ENCODE data around the gene CASQ1.

The CASQ1 gene

DNA sequence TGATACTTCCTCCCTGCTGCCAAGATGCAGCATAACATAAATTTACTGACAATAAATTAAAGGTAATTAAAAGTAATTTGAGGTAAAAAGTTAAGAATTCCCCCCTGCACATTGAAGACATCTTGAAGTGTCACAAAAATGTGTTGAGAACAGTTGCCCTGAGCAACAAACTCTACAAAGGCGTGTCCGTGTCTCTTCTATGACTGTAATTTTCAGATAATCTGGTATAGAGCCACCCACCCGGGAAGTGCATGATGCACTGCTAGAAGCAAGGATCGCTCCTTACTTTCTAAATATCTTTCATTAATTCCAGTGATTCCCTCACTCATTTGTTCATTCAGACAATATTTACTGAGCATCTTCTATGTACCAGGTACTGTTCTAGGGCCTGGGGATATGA is 11.0 kb upstream of the CASQ1 start:
- no peak overlapping the region for H3K27ac ChIP-seq (ENCODE audit: extremely low read depth, low read depth, low read length)
- CTCF ChIA-PET = interaction anchor here (0.6 to 2.4 kb wide), 5 partner anchors 14 to 399 kb away, joined by 3 to 13 read pairs (median 3); partner anchors contain the start of gene DUSP23
- POLR2A ChIA-PET = interaction anchor here (1.1 kb wide), 1 partner anchor 112 kb away, joined by 3 read pairs; no protein-coding TSS in a partner anchor
- H3K4me1 ChIP-seq (ENCODE audit: control insufficient read depth, insufficient read depth, low read length) = no peaks in the 10 kb centered on the region
- H3K4me3 ChIP-seq (ENCODE audit: low read depth, low read length) = no peak overlapping the region
- no peaks in the 10 kb centered on the region for H3K36me3 ChIP-seq (ENCODE audit: control insufficient read depth in 2 of 2, insufficient read depth in 1 of 2, low read length in 2 of 2)
- TF ChIP-seq, protein P1, sequence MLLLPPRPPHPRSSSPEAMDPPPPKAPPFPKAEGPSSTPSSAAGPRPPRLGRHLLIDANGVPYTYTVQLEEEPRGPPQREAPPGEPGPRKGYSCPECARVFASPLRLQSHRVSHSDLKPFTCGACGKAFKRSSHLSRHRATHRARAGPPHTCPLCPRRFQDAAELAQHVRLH (tag by site-specific recombination; IDR thresholded peaks at IDR 0.05) = no peak
- no peak for TF ChIP-seq ZNF830 (tag by site-specific recombination; IDR thresholded peaks at IDR 0.05; ENCODE audit: low read depth)
- TF ChIP-seq ZNF521 (tag by site-specific recombination; IDR thresholded peaks at IDR 0.05) = no peak
- TF ChIP-seq MZF1 (tag by site-specific recombination; IDR thresholded peaks at IDR 0.05; ENCODE audit: borderline replicate concordance) = no peak
- no peak for TF ChIP-seq ZNF707 (tag by site-specific recombination; IDR thresholded peaks at IDR 0.05)
- TF ChIP-seq TRIM28 (IDR thresholded peaks at IDR 0.05; ENCODE audit: borderline replicate concordance, low read length) = no peak
- TF ChIP-seq, protein P2, sequence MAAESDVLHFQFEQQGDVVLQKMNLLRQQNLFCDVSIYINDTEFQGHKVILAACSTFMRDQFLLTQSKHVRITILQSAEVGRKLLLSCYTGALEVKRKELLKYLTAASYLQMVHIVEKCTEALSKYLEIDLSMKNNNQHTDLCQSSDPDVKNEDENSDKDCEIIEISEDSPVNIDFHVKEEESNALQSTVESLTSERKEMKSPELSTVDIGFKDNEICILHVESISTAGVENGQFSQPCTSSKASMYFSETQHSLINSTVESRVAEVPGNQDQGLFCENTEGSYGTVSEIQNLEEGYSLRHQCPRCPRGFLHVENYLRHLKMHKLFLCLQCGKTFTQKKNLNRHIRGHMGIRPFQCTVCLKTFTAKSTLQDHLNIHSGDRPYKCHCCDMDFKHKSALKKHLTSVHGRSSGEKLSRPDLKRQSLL (tag by site-specific recombination; IDR thresholded peaks at IDR 0.05) = no peak
- no peak for TF ChIP-seq YY2 (tag by site-specific recombination; IDR thresholded peaks at IDR 0.05)
- no peak for TF ChIP-seq ZNF184 (tag by site-specific recombination; IDR thresholded peaks at IDR 0.05)
- TF ChIP-seq, protein P3, sequence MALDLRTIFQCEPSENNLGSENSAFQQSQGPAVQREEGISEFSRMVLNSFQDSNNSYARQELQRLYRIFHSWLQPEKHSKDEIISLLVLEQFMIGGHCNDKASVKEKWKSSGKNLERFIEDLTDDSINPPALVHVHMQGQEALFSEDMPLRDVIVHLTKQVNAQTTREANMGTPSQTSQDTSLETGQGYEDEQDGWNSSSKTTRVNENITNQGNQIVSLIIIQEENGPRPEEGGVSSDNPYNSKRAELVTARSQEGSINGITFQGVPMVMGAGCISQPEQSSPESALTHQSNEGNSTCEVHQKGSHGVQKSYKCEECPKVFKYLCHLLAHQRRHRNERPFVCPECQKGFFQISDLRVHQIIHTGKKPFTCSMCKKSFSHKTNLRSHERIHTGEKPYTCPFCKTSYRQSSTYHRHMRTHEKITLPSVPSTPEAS (tag by site-specific recombination; IDR thresholded peaks at IDR 0.05) = no peak
- TF ChIP-seq, protein P4, sequence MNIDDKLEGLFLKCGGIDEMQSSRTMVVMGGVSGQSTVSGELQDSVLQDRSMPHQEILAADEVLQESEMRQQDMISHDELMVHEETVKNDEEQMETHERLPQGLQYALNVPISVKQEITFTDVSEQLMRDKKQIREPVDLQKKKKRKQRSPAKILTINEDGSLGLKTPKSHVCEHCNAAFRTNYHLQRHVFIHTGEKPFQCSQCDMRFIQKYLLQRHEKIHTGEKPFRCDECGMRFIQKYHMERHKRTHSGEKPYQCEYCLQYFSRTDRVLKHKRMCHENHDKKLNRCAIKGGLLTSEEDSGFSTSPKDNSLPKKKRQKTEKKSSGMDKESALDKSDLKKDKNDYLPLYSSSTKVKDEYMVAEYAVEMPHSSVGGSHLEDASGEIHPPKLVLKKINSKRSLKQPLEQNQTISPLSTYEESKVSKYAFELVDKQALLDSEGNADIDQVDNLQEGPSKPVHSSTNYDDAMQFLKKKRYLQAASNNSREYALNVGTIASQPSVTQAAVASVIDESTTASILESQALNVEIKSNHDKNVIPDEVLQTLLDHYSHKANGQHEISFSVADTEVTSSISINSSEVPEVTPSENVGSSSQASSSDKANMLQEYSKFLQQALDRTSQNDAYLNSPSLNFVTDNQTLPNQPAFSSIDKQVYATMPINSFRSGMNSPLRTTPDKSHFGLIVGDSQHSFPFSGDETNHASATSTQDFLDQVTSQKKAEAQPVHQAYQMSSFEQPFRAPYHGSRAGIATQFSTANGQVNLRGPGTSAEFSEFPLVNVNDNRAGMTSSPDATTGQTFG (tag by site-specific recombination; IDR thresholded peaks at IDR 0.05; ENCODE audit: borderline replicate concordance) = no peak
- H3K9me3 ChIP-seq (ENCODE audit: control insufficient read depth, insufficient read depth, low read depth, low read length) = no peaks in the 10 kb centered on the region

DNA sequence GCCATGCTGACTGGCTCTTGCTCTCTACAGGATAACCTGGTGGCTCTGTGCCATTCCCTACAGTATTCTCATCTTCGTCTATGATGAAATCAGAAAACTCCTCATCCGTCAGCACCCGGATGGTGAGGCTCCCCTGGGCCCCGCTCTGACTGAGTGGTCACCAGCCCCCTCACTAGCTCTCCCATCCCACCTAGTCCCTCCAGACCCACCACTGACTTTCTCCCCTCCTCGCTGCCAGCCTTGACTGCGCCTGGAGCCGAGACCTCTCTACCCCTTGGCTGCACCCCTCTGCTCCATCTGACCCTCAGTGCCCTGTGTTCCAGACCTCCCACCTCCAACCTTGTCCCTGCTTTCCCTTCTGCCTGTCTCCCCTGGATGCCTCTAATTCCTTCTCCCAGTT is 4.1 kb upstream of the CASQ1 start:
- ChIA-PET POLR2A (no interaction called here), CTCF (interaction anchor here (0.6 to 1.3 kb wide), 3 partner anchors 100 to 391 kb away, joined by 3 to 4 read pairs (median 3); no protein-coding TSS in a partner anchor)
- Histone ChIP-seq H3K27ac (ENCODE audit: extremely low read depth, low read depth, low read length) (no peak overlapping the region), H3K4me3 (ENCODE audit: low read depth, low read length) (no peak overlapping the region), H3K4me1 (ENCODE audit: control insufficient read depth, insufficient read depth, low read length) (no peaks in the 10 kb centered on the region), H3K36me3 (ENCODE audit: control insufficient read depth in 2 of 2, insufficient read depth in 1 of 2, low read length in 2 of 2) (no peaks in the 10 kb centered on the region), H3K9me3 (ENCODE audit: control insufficient read depth, insufficient read depth, low read depth, low read length) (no peaks in the 10 kb centered on the region)
- no peak for TF ChIP-seq ZNF114 (tag by site-specific recombination; IDR thresholded peaks at IDR 0.05)
- TF ChIP-seq, protein P5, sequence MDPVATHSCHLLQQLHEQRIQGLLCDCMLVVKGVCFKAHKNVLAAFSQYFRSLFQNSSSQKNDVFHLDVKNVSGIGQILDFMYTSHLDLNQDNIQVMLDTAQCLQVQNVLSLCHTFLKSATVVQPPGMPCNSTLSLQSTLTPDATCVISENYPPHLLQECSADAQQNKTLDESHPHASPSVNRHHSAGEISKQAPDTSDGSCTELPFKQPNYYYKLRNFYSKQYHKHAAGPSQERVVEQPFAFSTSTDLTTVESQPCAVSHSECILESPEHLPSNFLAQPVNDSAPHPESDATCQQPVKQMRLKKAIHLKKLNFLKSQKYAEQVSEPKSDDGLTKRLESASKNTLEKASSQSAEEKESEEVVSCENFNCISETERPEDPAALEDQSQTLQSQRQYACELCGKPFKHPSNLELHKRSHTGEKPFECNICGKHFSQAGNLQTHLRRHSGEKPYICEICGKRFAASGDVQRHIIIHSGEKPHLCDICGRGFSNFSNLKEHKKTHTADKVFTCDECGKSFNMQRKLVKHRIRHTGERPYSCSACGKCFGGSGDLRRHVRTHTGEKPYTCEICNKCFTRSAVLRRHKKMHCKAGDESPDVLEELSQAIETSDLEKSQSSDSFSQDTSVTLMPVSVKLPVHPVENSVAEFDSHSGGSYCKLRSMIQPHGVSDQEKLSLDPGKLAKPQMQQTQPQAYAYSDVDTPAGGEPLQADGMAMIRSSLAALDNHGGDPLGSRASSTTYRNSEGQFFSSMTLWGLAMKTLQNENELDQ (tag by site-specific recombination; IDR thresholded peaks at IDR 0.05; ENCODE audit: low read depth) = no peak
- no peak for TF ChIP-seq ZNF623 (tag by site-specific recombination; IDR thresholded peaks at IDR 0.05)
- TF ChIP-seq, protein P4 (tag by site-specific recombination; IDR thresholded peaks at IDR 0.05; ENCODE audit: borderline replicate concordance) = no peak
- no peak for TF ChIP-seq ZNF266 (tag by site-specific recombination; IDR thresholded peaks at IDR 0.05; ENCODE audit: low read depth)
- TF ChIP-seq ZNF560 (tag by site-specific recombination; IDR thresholded peaks at IDR 0.05; ENCODE audit: borderline replicate concordance) = no peak
- TF ChIP-seq ZNF302 (tag by site-specific recombination; IDR thresholded peaks at IDR 0.05; ENCODE audit: low read depth) = no peak
- TF ChIP-seq ZNF311 (tag by site-specific recombination; IDR thresholded peaks at IDR 0.05; ENCODE audit: borderline replicate concordance) = no peak
- TF ChIP-seq ZNF121 (tag by site-specific recombination; IDR thresholded peaks at IDR 0.05) = no peak
- TF ChIP-seq, protein P6, sequence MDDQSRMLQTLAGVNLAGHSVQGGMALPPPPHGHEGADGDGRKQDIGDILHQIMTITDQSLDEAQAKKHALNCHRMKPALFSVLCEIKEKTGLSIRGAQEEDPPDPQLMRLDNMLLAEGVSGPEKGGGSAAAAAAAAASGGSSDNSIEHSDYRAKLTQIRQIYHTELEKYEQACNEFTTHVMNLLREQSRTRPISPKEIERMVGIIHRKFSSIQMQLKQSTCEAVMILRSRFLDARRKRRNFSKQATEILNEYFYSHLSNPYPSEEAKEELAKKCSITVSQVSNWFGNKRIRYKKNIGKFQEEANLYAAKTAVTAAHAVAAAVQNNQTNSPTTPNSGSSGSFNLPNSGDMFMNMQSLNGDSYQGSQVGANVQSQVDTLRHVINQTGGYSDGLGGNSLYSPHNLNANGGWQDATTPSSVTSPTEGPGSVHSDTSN (CRISPR knock-in tag; IDR thresholded peaks at IDR 0.05) = no peak
- no peak for TF ChIP-seq HOXA7 (CRISPR knock-in tag; IDR thresholded peaks at IDR 0.05; ENCODE audit: borderline replicate concordance)
- no peak for TF ChIP-seq ZNF19 (tag by site-specific recombination; IDR thresholded peaks at IDR 0.05; ENCODE audit: low read depth)
- no peak for TF ChIP-seq ZNF610 (tag by site-specific recombination; IDR thresholded peaks at IDR 0.05; ENCODE audit: borderline replicate concordance)
- no peak for TF ChIP-seq ZNF529 (tag by site-specific recombination; IDR thresholded peaks at IDR 0.05; ENCODE audit: insufficient replicate concordance)

Data from HEK293 (cell line).